HK-2 (cell line): ENCODE results near the gene ABHD2.
"Not testable (repeated sequence)": the region's sequence is repeated elsewhere in the genome, so short reads cannot be mapped to it uniquely, and the experiment has no call there.

Experiments
- DNase-seq: peaks from one replicate; pipeline ENCODE4 v3.0.0-alpha.2; 2018; ENCODE audit not compliant: unreplicated experiment

ABHD2 gene

DNA sequence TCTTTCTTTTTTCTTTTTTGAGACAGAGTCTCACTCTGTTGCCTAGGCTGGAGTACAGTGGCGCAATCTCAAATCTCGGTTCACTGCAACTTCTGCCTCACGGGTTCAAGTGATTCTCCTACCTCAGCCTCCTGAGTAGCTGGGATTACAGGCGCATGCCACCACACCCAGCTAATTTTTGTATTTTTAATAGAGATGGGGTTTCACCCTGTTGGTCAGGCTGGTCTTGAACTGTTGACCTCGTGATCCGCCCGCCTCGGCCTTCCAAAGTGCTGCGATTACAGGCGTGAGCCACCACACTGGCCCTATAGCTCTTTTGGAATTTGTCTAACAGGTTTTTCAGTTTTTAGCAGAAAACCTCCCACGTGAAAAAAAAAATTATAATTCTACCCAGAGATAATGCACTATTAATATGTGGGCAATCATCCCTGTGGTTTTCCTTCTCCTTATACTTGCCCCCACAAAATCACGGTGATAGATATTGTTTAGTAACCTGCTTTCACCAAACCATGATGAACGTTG, 32.3 kb downstream of the ABHD2 start:
- not testable (repeated sequence) for DNase-seq

DNA sequence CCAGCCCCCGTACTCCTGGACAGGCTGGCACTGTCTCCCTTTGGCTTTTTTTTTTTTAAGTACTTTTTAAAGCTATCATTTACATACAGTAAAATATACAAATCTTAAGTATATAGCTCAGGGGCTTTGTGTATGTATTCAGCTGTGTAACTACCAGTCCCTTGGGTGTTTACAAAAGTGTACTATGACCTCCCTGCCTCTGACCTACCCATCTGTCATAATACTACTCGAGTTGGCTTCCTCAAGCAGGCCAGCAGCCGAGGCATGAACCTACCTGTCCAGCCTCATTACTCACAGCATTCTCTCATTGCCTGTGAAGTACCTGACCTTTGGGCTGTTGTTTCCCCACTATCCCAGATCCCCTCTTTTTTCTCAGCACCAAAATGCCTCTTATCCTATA, 33.2 kb downstream of the ABHD2 start:
- DNase-seq = no peak

DNA sequence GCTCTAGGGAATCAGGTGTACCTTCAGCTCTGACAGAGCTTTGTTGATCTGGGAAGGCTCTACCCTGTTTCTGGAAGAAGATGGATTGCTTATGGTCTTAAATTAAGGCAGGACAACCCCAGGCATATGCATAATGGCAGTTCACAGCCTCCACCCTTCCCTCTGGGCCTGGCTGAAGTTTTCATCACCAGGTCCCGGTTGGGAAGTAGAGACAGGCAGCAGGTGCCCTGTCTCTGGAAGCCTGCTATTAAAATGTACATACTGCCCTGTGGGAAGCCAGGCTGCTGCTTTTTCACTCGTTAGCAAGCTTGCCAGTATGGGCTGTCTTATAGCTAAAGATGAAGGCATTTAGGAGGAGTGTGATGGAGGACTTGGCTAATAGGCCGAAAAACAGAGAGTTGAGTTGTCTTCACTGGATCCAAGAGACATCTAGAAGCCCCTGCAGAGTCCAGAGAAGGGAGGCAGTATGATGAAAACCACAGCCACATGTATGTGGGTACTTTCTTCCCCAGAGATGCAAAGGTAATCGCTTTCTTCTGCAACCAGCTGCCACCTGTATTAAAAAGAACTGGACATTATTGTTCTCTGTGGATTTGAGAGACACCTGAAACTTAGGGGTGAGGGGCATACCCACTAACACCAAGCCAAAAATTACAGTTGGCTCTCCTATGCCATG, 34.4 kb downstream of the ABHD2 start:
- DNase-seq = no peak

DNA sequence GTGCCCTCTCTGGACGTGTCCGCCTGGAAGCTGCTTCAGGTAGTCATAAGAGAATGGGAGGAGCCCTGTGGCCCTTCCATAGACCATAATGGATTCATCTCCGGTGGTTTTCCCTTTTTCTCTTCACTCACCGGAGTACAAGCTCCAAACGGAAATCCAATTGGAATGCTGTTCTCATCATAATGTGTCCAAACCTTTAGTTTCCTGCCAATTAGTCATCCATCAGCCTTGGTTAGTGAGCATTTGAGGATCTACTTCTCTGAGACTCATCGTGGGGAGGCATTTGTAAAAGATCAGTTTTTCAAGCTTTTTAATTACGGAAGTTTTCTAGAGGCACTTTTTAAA, 34.9 kb downstream of the ABHD2 start:
- DNase-seq = no peak

DNA sequence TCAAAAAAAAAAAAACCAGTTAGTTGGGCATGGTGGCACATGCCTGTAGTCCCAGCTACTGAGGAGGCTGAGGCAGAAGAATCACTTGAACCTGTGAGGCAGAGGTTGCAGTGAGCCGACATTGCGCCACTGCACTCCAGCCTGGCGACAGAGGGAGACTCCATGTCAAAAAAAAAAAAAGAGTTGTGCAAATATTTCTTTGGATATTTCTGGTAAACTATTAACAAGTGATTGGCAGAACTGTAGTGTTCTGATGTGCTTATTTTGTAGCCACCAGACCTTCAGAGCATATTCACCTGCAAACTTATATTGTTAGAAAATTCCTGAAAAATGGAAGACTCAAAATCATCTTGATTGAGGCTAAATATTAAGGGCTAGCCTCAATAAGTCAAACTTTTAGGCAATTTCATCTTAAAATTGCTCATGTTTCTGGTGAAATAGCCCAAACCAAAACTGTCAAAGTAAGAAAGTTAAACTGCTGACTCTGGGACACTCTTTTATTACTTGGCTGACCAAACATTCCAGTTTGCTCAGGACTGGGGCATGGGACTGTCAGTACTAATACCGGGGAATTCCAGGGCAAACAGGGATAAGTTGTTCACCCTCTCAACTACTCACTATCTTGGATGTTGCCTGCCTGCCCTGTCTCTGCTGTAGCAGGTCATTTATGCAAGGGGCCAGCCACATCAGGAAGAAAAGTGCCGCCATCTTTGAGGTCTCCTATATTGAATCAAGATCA, 37.0 kb downstream of the ABHD2 start:
- DNase-seq = no peak

DNA sequence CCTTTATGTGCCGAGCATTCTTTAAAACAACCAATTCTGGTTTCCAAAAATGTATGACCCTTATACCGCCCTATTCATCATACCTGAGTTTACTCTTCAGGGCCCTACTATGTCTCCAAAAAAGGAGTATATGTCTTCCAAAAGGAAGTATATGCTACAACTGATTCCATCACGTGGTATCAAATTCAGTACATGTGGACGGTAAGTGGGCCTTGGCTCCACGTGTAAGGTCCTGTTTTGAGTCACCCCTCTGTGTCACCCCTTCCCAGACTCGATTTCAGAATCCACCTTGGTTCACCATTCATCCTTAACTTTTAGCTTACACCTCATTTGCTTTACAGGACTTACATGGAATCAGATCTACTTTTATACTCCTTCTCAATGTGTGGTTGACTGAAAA, 37.8 kb downstream of the ABHD2 start:
- DNase-seq = no peak

DNA sequence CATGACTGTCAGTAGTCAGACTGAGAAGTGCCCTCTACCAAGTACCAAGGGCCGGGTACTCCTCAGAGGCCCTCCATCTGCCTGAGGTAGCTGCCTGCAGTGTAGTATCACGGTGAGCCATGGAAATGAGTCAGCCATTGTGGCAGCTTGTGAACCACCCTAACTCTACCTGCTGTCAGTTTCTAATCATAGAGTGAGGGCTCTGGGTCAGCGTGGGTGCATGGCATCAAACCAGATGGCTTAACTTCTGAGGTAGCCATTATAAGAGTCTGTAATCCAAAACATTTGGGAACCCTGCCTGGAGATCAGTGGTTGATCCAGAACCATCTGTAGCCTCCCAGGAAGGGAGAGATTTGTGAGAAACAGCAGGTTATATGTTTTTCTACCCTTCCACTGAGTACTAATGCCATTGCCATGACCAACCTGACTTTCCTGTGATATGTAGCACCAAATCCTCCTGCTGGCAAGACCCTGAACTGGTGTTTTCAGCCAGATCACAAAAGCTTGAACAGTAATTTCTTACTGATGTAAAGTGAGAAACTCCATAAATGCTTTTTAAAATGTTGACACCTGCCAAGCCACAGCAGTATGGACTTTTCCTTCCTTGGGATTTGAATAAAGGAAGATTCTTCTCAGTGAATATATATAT, 38.9 kb downstream of the ABHD2 start:
- DNase-seq = no peak

DNA sequence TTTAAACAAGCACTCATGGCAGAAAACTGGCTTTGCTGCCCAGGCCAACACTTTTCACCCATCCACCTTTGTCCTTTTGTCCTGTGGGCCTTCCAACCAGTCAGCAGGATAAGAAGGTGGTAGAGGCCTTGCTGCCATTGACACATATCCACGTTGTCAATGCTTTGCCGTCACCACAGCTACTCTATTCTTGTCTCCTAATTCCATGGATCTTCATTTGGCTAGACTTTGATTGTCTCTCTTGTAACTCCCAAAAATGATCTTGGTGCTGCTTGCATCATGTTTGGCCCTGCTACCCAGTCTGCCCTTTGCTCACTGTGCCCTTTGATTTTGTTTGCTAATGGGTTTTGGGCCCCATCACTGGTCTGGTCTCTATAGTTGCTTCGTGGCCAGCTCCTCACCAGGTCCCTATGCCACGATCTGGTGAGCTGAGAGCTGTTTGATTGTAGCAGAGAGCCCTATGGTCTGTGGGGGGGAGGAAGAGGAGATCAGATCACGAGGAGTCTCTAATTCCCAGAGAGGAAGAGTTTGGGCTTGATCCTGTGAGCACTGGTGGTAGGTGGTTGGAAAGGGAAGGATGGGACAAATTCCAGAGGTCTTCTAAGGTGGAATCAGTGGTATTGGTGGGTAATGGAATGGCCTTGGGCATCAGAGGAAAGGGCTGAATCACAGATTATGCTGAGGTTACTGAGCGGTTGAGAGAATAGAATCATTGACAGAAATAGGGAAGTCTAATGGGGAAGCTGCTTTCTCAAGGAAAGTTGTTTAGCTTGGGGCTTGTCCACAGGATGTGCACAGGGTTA, 40.3 kb downstream of the ABHD2 start:
- no peak for DNase-seq

DNA sequence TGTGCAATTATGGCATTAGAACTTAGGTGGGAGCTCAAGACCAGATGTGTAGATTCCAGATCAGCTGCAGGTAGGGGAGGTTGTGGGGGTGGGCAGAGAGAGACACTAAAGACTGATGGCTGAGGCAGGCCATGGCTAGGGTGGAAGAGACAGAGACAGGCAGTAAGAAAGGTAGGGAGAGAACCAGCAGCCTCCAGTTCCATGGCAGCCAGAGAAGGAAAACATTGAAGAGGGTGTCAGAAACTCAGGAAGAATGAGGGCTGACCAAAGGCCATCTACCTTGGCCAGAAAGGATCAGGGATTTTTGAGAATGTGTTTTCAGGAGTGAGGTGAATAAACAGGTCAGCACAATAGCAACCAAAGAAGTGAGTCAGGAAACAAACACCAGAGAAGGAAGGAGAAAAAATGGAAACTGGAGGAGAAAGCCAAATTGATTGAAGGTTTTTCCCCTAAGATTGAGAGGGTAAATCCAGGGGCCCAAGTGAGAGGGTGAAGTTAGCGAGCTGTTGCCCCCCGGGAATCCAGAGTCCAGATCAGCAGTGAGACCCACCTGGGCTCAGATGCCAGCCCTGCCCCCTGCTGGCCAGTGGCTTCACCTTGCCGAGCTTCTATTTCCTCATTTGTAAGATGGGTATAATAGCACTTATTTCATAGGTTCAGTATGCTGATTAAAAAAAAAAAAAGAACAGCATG, 41.0 kb downstream of the ABHD2 start:
- no peak for DNase-seq

DNA sequence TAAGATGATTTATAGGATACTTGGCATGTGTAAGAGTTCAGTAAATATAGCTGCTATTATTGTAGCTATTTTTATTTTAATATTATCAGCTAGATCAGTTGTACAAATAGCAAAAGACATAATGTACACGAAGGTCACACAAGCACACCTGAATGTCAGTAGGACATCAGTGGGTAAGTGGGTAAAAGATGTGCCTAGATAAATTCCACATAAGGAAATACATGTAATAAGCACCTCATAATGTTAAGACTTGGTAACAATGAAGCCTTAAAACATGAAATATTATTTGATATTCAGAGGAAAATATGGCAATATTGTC, 41.5 kb downstream of the ABHD2 start:
- no peak for DNase-seq

DNA sequence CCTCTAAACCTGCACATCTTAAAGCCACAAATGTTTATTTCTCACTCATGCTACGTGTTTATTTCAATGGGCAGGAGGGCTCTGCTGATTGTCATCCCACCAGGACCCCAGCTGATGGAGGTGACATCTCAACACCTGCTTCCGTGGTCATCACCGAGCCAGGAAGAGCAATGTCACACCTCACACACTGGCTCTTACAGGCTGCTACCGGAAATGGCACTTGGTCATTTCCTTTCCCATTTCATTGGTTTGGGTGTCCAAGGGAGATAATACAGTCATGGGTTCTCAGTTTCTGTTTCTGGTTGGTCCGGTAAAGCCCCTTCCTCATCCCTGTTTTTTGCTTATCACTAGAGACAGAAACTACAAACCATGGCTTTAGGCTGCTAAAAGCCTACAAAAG, 41.9 kb downstream of the ABHD2 start:
- DNase-seq = no peak

DNA sequence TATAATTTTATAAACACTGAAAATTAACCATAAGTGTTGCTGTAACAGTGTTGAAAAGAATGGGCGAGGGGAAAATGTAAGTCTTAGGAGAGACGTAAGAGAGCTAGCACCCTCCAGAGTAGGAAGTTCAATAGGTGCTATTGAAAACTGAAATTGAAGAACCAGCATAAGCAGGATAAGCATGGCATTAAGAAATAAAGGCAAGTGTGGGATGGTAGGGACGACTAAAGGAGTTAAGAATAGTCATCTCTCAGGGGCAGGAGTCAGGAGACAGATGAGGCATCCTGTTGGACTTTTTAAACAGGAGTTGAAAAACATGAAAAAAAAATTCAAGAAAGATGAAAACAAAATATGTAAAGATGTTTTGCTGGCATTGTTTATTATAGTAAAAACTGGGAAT, 43.5 kb downstream of the ABHD2 start:
- DNase-seq = no peak

DNA sequence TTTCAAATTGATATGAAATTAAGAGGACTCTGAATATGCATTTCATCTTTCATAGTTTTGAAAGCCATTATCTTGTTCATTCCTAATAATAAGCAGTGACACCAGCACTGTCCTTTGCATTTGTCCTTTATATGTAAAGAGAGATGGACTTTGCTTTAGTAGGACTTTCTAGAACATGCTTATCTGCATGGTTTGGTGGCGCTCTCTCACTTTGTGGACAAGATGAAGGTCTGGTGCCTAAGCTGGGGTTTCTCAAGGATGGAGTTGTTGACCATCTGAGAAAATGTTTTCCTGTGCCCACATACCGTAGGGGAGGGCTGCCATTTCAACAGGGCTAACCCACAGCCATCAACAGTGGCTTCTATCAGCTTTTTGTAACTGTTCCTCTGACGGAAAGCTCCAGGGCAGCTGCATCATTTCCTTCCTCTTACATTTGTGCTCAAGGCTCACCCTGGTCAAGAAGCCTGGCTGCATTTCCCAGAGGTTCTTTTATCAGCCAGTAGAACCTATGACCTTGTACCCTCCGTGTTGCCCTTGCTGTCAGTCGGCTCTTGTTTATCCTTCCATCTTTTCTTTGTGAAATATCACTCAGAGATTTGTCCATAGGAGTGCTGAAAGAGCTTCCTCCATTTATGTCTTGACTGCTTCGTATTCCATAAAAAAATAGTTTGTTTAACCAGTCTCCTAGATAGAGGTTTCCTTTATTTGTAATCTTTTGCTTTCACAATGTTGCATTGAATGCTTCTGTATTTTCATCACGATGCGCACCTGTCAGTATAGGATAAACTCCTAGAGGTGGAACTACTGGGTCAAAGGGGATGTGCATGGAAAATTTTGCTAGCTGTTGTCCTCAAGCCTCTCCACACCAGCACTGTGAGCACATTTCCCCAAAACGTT, 44.6 kb downstream of the ABHD2 start:
- DNase-seq = no peak

DNA sequence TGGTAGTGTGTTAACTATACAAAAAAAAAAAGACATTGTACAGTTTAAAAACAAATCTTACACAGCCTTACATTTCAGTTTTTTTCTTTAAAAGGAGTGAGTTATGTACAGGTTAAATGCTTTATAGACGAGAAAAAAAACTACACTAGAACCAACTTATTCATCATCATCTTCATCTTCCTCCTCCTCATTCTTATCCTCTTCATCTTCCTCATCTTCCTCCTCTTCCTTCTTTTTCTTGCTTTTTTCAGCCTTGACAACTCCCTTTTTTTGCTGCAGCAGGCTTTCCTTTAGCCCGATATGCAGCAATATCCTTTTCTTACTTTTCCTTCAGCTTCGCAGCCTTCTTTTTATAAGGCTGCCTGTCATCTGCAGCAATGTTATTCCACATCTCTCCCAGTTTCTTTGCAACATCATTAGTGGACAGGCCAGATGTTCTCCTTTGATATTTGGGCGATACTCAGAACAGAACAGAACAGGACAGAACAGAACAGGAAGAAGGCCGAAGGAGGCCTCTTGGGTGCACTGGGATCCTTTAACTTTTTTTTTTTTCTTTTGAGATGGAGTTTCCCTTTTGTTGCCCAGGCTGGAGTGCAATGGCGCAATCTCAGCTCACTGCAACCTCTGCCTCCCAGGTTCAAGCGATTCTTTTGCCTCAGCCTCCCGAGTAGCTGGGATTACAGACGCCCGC, 47.3 kb downstream of the ABHD2 start:
- not testable (repeated sequence) for DNase-seq

DNA sequence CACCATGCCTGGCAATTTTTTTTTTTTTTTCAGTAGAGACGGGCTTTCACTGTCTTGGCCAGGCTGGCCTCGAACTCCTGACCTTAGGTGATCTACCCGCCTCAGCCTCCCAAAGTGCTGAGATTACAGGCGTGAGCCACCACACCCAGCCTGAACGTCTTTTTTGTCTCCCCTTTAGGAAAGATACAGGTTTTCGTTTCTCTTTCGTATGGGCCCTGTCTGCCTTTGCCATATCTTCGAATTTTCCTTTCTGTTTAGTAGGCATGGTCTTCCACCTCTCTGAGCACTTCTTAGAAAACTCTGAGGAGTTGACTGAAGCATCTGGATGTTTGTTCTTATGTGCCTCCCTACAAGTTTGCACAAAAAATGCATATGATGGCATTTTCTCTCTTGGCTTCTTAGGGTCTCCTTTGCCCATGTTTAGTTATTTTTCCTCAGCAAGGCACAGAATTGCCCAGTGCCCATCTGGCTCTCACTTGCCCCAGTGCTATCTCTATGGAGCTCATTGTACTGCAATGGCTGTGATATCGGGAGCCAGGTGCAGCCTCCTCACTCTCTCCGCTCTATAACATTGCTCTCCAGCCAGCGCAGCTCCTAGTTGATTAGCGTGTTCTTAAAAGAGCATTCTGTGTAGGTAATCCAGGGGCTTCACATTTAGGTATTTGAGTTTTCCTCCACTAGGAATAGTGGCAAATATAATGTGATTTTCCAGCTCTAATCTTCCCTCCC, 48.0 kb downstream of the ABHD2 start:
- DNase-seq = no peak

DNA sequence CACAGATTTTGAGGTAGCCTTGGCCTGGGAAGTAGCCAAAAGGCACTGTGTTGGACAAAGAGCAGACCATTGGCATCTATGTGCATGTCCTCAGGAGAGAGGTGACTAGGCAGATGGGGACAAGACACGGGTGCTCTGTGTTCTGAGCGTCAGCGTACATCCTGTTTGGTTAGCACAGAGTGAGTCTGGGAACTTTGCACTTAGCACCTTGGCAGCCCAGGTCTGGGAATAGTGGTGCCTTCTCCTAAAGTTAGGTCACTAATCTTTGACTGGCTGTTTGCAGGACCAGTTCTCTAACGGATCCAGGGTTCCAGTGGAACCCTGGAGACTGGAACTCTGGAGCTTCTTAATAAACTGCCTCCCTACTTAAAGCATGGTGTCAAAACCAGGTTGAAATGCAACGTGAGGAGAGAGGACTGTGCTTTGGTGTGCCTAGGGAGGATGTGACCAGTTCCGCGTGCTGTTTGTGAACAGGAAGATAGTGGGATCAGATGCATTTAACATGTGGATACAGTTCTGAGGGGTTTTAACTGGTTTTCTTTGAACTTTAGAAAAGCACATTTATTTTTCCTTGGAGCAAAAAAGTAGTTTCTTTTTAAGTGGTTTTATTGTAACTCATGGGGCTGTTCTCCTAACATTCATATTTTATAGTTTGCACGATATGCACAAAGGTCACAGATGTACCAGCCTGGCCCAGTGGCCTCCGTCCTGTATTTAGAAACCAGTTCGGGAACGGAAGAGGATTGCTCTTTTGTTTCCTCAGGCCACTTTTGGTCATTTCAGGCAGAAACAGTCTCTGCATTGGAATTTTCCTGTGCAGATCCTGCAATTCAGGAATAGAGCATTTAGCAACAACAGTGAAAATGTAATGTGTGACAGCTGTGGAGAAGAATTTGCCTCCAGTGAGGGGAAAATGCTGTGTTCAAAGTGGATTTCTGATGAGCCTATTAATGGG, 48.8 kb downstream of the ABHD2 start:
- no peak for DNase-seq

DNA sequence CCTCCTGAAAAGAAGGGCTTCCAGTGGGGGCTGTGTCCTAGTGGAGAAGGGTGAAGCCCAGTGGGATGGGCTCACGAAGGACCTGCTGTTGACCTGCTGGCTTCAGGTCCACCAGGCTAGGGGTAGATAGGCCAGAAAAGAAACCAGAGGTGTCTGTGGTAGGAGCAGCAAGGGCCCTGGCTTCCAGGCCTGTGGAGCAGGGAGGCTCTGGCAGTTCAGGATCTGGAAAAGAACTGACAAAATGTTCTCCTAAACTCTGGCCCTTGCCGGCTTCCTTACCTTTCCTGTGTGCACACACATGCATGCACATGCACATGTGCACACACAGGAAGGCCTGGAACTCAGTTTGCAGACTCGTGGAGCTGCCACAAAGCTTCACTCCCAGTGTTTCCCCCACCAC, 49.7 kb downstream of the ABHD2 start:
- DNase-seq = no peak

DNA sequence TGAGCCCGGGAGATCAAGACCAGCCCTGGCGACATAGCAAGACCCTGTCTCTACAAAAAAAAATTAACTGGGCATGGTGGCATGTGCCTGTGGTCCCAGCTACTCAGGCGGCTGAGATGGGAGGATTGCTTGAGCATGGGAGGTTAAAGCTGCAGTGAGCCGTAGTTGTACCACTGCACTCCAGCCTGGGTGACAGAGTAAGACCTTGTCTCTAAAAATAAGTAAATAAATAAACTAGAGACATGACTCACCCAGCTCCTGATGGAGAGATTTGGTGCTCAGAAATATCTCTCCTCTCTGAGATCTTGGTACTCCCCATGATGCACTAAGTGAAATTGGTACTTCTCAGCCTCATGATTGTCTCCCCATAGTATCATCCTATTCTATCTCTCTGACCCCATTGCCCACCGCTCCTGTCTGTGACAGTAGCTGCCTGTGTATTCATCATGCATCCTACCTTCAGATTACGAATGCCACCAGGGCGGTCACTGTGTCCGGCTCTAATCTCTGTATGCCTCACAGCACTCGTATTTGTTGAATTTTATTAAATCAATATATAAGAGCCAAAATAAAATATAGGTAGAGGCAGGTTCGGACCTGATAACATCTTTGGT, 50.9 kb downstream of the ABHD2 start:
- no peak for DNase-seq
